Measurements from ENCODE around the gene TLK1. TPM values are rescaled to one million over a fixed set of nuclear protein-coding genes. Genes with fewer than 3 reads are reported as not detected.

TLK1 gene
- total RNA-seq, 2 donors from 2014 or later = 27.8 to 62.4 TPM

DNA sequence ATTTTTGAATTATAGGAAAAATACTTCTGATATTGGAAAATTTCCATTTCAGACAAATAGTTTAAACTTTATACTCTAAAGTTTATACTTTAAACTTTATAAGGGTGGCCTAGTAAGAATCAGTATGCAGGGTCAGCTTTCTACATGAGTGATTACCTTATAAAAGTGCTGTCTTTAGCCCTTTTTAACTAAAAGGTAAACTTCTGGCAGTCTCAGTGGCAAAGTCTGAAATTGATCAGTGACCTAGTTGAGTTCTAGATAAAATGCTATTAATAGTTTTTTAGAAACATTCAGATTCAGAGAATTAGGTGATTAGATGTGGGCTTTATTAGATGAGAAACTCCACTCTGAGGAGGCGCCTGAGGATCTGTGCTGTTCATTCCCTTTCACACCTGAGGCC is 216.1 kb downstream of the TLK1 start:
- Histone ChIP-seq H3K4me3 (no peak overlapping the region), H3K27me3 (replicated peaks; ENCODE audit: insufficient read depth) (no peaks in the 10 kb centered on the region), H3K9me3 (no peaks in the 10 kb centered on the region), H3K4me1 (ENCODE audit: control insufficient read depth in 1 of 2, low read depth in 2 of 2) (peaks cover 0 to 15% of the 10 kb centered on the region in 2 donors), H3K36me3 (peaks cover 2% of the 10 kb centered on the region), H3K27ac (no peak overlapping the region)
- ATAC-seq (ENCODE audit: insufficient number of reproducible peaks, low FRiP score, low read depth) (no peak), DNase-seq (ENCODE audit: low spot score) (no peak)
- TF ChIP-seq, protein P1, sequence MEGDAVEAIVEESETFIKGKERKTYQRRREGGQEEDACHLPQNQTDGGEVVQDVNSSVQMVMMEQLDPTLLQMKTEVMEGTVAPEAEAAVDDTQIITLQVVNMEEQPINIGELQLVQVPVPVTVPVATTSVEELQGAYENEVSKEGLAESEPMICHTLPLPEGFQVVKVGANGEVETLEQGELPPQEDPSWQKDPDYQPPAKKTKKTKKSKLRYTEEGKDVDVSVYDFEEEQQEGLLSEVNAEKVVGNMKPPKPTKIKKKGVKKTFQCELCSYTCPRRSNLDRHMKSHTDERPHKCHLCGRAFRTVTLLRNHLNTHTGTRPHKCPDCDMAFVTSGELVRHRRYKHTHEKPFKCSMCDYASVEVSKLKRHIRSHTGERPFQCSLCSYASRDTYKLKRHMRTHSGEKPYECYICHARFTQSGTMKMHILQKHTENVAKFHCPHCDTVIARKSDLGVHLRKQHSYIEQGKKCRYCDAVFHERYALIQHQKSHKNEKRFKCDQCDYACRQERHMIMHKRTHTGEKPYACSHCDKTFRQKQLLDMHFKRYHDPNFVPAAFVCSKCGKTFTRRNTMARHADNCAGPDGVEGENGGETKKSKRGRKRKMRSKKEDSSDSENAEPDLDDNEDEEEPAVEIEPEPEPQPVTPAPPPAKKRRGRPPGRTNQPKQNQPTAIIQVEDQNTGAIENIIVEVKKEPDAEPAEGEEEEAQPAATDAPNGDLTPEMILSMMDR (IDR thresholded peaks at IDR 0.05) = no peak

DNA sequence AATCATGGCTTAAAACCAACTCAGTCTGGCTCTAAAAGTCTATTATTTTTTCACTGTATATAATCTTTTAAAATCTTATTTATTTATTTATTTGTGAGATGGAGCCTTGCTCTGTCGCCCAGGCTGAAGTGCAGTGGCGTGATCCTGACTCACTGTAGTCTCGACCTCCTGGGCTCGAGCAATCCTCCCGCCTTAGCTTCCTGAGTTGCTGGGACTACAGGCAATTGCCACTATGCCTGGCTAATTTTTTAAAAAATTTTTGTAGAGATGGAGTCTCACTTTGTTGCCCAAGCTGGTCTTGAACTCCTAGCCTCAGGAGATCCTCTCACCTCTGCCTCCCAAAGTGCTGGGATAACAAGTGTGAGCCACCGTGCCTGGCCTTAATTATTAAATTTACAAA is 217.1 kb downstream of the TLK1 start:
- TF ChIP-seq, protein P1 (IDR thresholded peaks at IDR 0.05) = no peak
- no peak for DNase-seq (ENCODE audit: low spot score)

DNA sequence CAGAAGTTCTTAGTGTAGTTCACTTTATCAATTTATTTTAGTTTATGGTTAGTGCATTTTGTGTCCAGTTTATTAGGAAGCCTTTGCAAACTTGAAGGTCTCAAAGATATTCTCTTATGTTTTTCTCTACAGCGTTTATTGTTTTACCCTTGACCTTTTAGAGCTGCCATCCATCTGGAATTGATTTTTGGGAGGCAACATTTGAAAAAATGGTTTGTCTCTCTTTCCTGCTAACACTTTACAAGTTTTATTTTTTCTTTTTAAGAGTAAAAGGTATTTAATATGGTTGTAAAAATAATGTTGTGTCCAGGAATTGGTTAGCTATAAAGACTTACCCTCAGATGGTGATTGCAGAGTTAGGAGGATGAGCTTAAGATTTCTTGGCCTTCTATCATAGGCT is 217.7 kb downstream of the TLK1 start:
- Histone ChIP-seq H3K36me3 (no peaks in the 10 kb centered on the region), H3K9me3 (no peaks in the 10 kb centered on the region), H3K27ac (no peak overlapping the region), H3K27me3 (replicated peaks; ENCODE audit: insufficient read depth) (no peaks in the 10 kb centered on the region), H3K4me3 (no peak overlapping the region), H3K4me1 (ENCODE audit: control insufficient read depth in 1 of 2, low read depth in 2 of 2) (peaks cover 5 to 15% of the 10 kb centered on the region in 2 donors)
- ATAC-seq (ENCODE audit: insufficient number of reproducible peaks, low FRiP score, low read depth) (no peak), DNase-seq (ENCODE audit: low spot score) (no peak)
- TF ChIP-seq, protein P1 (IDR thresholded peaks at IDR 0.05) = no peak

More for the DNA sequence above, 217.1 kb downstream of the TLK1 start:
- no peak for ATAC-seq (ENCODE audit: insufficient number of reproducible peaks, low FRiP score, low read depth)
- Histone ChIP-seq H3K4me3 (no peak overlapping the region), H3K36me3 (no peaks in the 10 kb centered on the region), H3K27me3 (replicated peaks; ENCODE audit: insufficient read depth) (no peaks in the 10 kb centered on the region), H3K9me3 (no peaks in the 10 kb centered on the region), H3K27ac (no peak overlapping the region), H3K4me1 (ENCODE audit: control insufficient read depth in 1 of 2, low read depth in 2 of 2) (peaks cover 4 to 15% of the 10 kb centered on the region in 2 donors)

DNA sequence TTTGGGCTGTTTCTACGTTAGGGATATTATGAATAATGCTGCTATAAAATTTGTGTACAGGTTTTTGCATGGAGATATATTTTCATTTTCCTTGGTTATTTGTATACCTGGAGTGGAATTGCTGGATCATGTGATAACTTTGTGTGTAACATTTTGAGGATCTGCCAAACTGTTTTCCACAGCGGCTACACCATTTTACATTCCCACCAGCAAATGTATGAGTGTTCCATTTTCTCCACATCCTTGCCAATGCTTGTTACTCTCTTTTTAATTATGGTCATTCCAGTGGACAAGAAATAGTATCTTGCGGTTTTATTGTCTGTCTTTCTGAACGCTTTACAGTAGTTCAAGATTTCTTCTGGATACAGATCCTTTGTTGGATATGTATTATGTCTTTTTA is 218.1 kb downstream of the TLK1 start:
- H3K9me3 ChIP-seq = no peaks in the 10 kb centered on the region
- no peaks in the 10 kb centered on the region for H3K27me3 ChIP-seq (replicated peaks; ENCODE audit: insufficient read depth)
- no peak for ATAC-seq (ENCODE audit: insufficient number of reproducible peaks, low FRiP score, low read depth)
- no peaks in the 10 kb centered on the region for H3K36me3 ChIP-seq
- no peak for DNase-seq (ENCODE audit: low spot score)
- no peak overlapping the region for H3K4me3 ChIP-seq
- TF ChIP-seq, protein P1 (IDR thresholded peaks at IDR 0.05) = no peak
- H3K27ac ChIP-seq = no peak overlapping the region
- H3K4me1 ChIP-seq (ENCODE audit: control insufficient read depth in 1 of 2, low read depth in 2 of 2) = peaks cover 5 to 19% of the 10 kb centered on the region in 2 donors

Other genes with a start within 250 kb of the TLK1 start
- gene GORASP2, start 231.6 kb downstream of the TLK1 start, total RNA-seq = 10 to 100 TPM; 46.3 to 50.9 TPM